ENCODE results near the gene FHIT.

The FHIT gene

GRCh38 chr3:60136601-60137000 is 1114.7 kb downstream of the FHIT start:
- no peak for DNase-seq

- no peak for DNase-seq
These were observed 1115.8 kb downstream of the FHIT start for GRCh38 chr3:60135474-60135873.

DNA sequence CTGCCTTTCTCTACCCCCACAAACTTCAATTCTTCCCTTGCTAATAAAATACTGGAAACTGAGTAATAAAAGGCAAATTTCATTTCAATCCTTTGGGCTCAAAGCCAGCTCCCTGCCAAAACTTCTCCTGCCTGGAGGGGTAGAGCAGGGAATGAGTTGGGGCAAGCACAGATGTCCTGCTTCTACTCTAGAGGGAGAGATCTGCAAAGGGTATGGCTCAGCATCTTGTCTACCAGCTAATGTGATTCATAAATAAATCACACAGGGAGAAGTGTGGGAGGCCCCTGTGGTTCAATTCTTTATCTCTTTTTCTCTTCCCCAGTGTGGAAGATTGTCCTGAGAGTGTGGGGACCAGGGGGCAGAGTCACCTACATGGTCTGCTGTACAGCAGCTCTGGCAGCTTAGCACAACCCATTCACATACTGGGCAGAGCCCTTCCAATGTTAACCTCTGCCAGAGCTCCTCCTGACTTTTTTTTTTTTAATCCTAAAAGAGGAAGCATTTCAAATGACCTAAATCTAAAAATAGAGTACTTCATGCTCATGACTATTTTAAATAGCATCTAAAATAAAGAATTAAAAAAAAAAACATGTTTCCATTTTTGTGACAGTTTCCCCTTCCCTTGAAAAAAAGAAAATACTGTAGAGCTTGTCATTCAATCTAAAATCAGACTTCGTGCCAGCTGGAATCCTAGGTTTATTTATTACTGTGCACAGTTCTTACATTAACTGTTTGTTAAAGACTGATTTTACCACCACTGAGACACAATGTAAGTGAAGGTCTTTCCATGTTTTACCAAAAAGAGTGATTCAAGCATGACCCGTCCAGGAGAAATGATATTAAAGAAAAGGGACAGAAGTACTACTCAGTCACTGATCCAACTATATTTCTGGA is 1117.7 kb downstream of the FHIT start:
- no peak for DNase-seq

- no peak for DNase-seq
These were observed 1119.6 kb downstream of the FHIT start for GRCh38 chr3:60131618-60132017.

GRCh38 chr3:60126511-60127304 is 1124.5 kb downstream of the FHIT start:
- DNase-seq, result no peak

DNA sequence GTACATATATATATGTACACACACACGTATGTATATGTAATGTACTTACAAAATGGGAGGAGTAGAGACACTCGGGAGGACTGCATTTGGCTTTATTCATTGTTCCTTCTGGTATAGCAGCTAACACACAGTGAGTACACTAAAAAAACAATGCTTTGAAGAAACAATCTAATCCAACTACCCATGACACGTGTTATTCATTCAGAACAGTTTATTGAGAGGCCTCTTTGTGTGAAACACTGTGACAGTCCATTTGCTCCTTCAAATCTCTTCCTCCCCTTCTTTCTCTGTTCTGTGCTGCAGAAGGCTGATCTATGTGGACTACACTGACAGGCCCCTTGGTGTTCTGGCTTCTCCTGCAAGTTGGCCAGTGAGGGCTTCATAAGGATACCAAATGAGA is 1125.6 kb downstream of the FHIT start:
- DNase-seq, result no peak

DNA sequence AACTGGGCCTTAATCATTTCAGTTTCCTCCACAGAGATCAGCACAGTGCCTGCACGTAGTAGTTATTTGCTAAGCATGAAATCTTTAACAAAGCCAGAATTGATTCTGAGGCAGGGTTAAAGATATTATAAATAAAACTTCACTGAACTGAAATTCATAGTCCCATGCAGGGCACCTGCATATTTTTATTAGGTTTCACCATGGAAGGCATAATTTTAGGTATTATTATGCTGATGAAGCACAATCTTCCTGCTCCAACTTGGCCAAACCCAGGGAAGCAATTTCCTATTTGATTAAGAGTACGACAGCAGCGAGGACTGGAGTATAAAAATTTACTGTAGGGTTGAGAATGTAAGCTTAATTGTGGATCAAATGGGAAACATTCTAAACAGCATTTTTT is 1131.0 kb downstream of the FHIT start:
- DNase-seq, result no peak

- no peak for DNase-seq
These were observed 1137.1 kb downstream of the FHIT start for GRCh38 chr3:60114191-60114590.

DNA sequence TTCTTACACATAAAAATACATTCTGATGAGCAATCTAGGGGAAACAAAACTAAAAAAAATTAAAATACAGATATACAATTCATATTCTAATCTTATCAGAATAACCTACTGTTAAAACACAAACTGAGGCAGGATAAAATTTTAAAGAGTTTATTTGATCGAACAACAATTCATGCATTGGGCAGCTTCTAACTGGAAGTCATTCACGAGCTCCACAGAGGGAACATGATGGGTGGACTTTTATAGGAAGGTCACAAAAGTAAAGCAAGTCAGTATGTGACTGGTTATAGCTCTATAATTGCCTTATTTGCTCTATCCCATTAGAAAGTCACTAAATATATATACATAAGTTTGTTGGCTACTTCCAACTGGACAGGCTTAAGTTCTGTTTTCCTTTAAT is 1144.0 kb downstream of the FHIT start:
- no peak for DNase-seq

DNA sequence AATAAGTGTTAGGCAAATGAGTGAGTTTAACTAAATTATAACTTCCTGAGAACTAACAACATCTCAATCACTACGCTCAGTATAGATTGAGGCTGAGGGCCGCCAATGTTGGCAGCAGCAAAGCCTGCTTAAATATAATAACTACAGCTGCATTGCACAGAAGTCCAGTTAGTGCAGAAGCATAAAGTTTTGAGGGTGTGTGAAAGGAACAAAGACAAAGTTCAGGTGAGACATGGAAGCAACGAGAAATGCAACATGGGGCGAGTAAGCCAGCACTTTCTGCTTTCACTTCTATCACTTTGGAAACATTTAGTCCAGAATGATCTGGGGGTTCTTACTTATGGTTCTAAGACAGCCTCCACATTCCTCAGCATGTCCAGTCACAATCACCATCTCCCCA is 1149.1 kb downstream of the FHIT start:
- DNase-seq, result no peak

DNA sequence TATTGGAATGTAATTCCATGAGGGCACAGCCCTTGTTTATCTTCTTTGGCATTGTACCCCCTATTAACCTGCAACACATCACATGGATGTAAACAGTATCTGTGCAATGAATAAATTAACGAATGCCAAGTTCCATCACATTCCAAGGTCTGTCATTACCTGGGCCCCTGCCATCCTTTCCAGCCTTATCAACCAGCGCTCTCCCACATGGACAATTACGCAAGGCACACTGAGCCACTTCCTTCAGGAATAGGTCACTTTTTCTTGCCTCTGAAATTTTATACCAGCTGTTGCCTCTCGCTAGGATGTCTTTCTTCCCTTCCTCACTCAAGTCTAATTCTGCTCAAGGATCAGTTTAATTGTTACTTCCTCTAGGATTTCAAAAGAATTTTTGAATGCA is 1149.6 kb downstream of the FHIT start:
- no peak for DNase-seq

- no peak for DNase-seq
These were observed 1154.8 kb downstream of the FHIT start for GRCh38 chr3:60096403-60096802.

DNA sequence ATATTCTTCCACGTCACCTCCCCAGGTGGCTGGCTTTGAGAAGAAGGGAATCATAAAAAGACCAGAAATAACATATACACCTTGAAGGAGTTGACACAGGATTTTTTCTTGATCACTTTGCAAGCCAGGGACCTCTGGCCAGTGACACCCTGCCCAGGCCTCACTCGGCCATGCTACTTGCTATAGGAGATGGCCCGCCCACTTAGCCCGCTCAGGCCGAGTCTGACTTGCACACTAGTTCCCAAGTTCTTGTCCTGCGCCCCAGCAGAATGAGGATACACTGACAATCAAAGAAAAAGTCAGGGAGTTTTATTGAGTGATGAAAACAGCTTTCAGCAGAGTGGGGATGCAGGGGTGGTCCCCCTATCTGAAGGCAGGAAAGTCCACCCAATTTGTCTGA is 1155.3 kb downstream of the FHIT start:
- DNase-seq, result no peak

DNA sequence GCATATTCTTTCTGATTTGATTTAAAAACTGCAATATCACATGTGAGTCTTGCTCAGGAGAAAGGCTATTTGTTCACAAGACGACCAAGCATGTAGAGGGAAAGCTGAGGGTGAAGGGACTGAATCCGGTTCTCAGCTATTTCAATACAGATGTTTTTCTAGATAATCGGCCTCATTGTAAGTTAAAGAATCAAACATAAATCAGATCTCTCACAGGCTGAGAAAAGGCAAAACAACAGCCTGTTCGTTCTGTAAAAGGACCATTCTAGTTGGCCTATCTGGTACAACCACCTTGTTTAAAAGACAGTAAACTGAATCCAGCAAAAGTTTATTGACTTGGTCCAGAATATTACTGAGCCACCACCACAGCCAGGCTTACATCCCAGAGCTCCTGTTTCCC is 1155.7 kb downstream of the FHIT start:
- no peak for DNase-seq

- DNase-seq, result no peak
These were observed 1156.8 kb downstream of the FHIT start for GRCh38 chr3:60094392-60094947.

- DNase-seq, result no peak
These were observed 1160.7 kb downstream of the FHIT start for GRCh38 chr3:60090548-60090947.

DNA sequence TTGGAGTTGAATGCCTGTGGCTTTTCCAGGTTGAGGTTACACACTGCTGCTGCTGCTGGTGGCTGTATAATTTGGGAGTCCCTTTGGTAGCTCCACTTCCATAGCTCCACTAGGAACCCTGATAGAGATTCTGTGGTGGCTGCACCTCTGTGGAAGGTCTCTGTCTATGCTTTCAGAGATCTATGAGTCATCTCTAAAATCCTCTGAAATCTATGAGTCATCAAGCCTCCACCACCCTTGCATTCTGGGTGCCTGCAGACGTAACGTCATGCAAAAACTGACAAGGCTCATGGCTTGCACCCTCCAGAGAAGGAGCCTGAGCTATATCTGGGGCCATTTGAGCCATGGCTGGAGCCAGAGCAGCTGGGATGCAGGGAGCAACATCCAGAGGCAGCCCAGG is 1164.4 kb downstream of the FHIT start:
- no peak for DNase-seq

- no peak for DNase-seq
These were observed 1165.6 kb downstream of the FHIT start for GRCh38 chr3:60085649-60086048.

GRCh38 chr3:60081381-60082095 is 1169.7 kb downstream of the FHIT start:
- no peak for DNase-seq

- DNase-seq, result no peak
These were observed 1170.6 kb downstream of the FHIT start for GRCh38 chr3:60080648-60081047.

DNA sequence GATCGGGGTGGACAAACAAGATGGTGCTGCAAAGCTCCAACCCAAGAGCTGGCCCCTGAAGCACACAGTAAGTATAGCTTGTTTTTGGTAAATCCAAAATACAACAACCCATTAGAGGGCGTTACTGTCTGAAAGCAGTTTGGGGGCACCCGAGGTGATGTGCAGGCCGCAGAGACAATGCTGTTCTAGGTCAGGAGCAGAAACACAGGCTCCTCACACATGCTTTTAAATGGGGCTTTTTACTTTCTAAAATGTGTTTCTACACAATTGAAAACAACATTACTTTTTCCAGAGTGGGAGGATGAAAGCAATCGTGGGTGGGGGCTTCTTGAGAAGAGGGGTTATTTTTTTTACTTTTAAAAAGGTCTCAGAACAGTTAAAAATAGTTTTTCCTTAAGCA is 1172.2 kb downstream of the FHIT start:
- DNase-seq, result no peak

DNA sequence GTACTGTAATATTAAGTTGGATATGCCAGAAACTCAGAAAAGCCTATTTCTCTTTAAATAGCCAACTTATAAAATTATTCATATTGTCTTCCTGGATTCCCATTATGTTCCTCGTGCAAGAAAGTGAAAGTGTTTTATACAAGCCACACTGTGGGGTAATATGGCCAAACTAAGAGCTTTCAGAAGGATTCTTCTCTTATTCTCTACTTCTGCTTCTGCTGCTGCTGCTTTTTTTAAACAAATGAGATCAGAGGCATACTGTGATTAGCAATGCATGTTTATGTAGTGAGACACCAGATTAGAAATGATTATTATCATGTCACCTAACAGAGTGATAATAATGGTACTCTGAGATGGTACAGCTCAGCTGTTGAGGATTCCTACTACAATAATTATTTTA is 1174.9 kb downstream of the FHIT start:
- no peak for DNase-seq

DNA sequence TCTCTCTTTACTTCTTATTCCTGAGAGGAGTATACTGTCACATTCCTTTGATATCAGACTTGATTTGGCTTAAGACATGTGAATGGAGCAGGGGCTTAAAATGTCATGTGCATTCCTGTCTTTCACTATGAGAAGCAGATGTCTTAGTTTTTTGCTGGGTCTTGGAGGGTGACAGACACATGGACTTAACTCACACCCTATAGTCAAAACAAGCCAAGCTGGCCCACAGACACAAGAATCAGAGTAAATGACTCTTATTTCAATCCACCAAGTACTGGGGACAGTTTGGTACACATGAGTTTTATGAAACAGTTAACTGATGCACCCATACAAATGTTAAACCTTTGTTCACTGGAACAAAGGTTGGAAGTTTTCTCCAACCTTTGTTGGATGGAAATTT is 1177.3 kb downstream of the FHIT start:
- DNase-seq, result no peak

Measured in effector CD8-positive, alpha-beta T cell (primary cell).